Measurements from ENCODE around the gene C1QL4. TPM values are rescaled to one million over a fixed set of nuclear protein-coding genes. Genes with fewer than 3 reads are reported as not detected.

Gene C1QL4
- total RNA-seq, 1 donor from 2014 or later, result not detected

GRCh38 chr12:49366096-49366651 lies 29.2 kb upstream of the C1QL4 start:
- intact Hi-C loops (cut with micrococcal nuclease), result loop anchor here (1.0 to 2.0 kb wide), 5 partner anchors 19 to 333 kb away; partner anchors contain the start of genes DNAJC22 and PRPF40B
- POLR2A ChIA-PET, result interaction anchor here (0.7 to 2.4 kb wide), 22 partner anchors 8 to 1397 kb away, joined by 3 to 17 read pairs (median 4); partner anchors contain the start of genes CERS5, COX14, DNAJC22 and MCRS1
- ATAC-seq (ENCODE audit: low read depth), result peak; percentile 11

DNA sequence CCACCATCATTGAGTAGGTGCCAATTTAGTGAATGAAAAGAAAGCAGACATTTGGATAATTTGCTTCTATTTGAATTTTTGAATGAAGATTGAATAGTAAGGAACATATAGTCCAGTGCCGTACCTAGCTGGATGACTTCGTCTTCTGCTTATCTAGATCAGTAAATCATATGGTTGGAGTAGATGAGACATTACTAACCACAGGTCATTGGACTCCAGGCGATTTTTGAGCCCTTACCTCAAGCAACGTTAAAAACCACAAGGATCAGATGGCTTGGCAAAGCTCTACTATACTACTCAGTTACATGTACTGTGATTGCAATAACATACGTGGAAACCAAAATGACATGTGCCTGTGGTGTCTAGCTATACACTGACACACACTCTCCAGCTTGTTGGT lies 28.6 kb upstream of the C1QL4 start:
- no peak for TF ChIP-seq CTCF (IDR thresholded peaks at IDR 0.05)
- peaks cover 3% of the 10 kb centered on the region for H3K27me3 Mint-ChIP-seq
- ATAC-seq (ENCODE audit: low read depth) (no peak), DNase-seq (no peak)
- CTCF ChIA-PET, result interaction anchor here (1.1 to 4.4 kb wide), 4 partner anchors 14 to 149 kb away, joined by 3 to 24 read pairs (median 12); partner anchors contain the start of genes DNAJC22 and PRPH
- intact Hi-C loops (cut with micrococcal nuclease), result no loop called here
- no peak overlapping the region for H3K27ac Mint-ChIP-seq
- H3K4me1 Mint-ChIP-seq, result peaks cover 39% of the 10 kb centered on the region
- POLR2A ChIA-PET, result interaction anchor here (0.6 to 2.4 kb wide), 2 partner anchors 36 to 100 kb away, joined by 5 to 11 read pairs; partner anchors contain the start of gene TUBA1C
- H3K9me3 Mint-ChIP-seq, result no peaks in the 10 kb centered on the region
- H3K4me3 Mint-ChIP-seq, result peak overlapping the region; percentile 99
- peaks cover 6% of the 10 kb centered on the region for H3K36me3 Mint-ChIP-seq (ENCODE audit: low read depth)

More at GRCh38 chr12:49366096-49366651, 29.2 kb upstream of the C1QL4 start:
- Mint-ChIP-seq H3K27me3 (no peaks in the 10 kb centered on the region), H3K36me3 (ENCODE audit: low read depth) (peaks cover 6% of the 10 kb centered on the region), H3K4me3 (peak overlapping the region; percentile 99), H3K9me3 (no peaks in the 10 kb centered on the region), H3K4me1 (peaks cover 44% of the 10 kb centered on the region), H3K27ac (peak overlapping the region; percentile 98)
- no peak for DNase-seq
- CTCF ChIA-PET, result interaction anchor here (0.8 to 4.4 kb wide), 10 partner anchors 8 to 168 kb away, joined by 3 to 24 read pairs (median 6); partner anchors contain the start of genes DNAJC22 and PRPH
- no peak for TF ChIP-seq CTCF (IDR thresholded peaks at IDR 0.05)

- H3K27ac Mint-ChIP-seq, result no peak overlapping the region
- DNase-seq, result no peak
- no peak for TF ChIP-seq CTCF (IDR thresholded peaks at IDR 0.05)
Measured at GRCh38 chr12:49364989-49365388, 28.0 kb upstream of the C1QL4 start.

DNA sequence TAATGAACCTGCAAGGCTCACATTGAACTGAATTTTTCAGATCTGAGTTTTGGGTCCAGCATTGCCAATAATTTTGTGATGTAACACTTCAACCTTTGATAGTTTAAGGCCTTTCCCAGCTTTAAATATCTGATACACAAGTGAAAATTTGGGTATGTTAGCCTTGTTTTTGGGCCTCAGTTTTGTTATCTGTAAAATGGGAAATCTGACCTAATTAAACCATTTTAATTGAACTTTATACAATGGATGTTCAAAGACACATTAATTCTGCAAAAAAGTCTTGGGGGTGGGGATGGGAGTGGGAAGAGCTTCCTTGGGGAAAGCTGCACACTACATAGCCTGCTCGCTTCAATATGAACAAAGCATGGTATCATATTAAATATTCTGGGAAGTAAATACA lies 25.1 kb upstream of the C1QL4 start:
- peaks cover 11% of the 10 kb centered on the region for H3K4me1 Mint-ChIP-seq
- H3K27me3 Mint-ChIP-seq, result peaks cover 7% of the 10 kb centered on the region
- no peak overlapping the region for H3K27ac Mint-ChIP-seq
- CTCF ChIA-PET, result interaction anchor here (0.9 to 7.9 kb wide), 3 partner anchors 20 to 156 kb away, joined by 3 to 345 read pairs (median 5); no protein-coding TSS in a partner anchor
- H3K4me3 Mint-ChIP-seq, result no peak overlapping the region
- H3K9me3 Mint-ChIP-seq, result no peaks in the 10 kb centered on the region
- intact Hi-C loops (cut with micrococcal nuclease), result no loop called here
- TF ChIP-seq CTCF (IDR thresholded peaks at IDR 0.05), result no peak
- peaks cover 6% of the 10 kb centered on the region for H3K36me3 Mint-ChIP-seq (ENCODE audit: low read depth)
- POLR2A ChIA-PET, result interaction anchor here (0.6 kb wide), 2 partner anchors 147 to 246 kb away, joined by 4 to 9 read pairs; no protein-coding TSS in a partner anchor
- DNase-seq (no peak), ATAC-seq (ENCODE audit: low read depth) (no peak)

More at GRCh38 chr12:49364989-49365388, 28.0 kb upstream of the C1QL4 start:
- no peak for ATAC-seq (ENCODE audit: low read depth)
- Mint-ChIP-seq H3K9me3 (no peaks in the 10 kb centered on the region), H3K4me1 (peaks cover 33% of the 10 kb centered on the region), H3K4me3 (no peak overlapping the region), H3K36me3 (ENCODE audit: low read depth) (peaks cover 6% of the 10 kb centered on the region), H3K27me3 (peaks cover 3% of the 10 kb centered on the region)
- ChIA-PET POLR2A (interaction anchor here (0.6 kb wide), 1 partner anchor 36 kb away, joined by 5 read pairs; no protein-coding TSS in a partner anchor), CTCF (interaction anchor here (1.1 to 4.4 kb wide), 3 partner anchors 14 to 149 kb away, joined by 3 to 24 read pairs (median 5); partner anchors contain the start of gene PRPH)
- intact Hi-C loops (cut with micrococcal nuclease), result no loop called here

GRCh38 chr12:49359671-49360070 lies 22.7 kb upstream of the C1QL4 start:
- Mint-ChIP-seq H3K27me3 (peaks cover 13% of the 10 kb centered on the region), H3K4me3 (no peak overlapping the region), H3K36me3 (ENCODE audit: low read depth) (no peaks in the 10 kb centered on the region), H3K27ac (no peak overlapping the region), H3K4me1 (peaks cover 2% of the 10 kb centered on the region), H3K9me3 (no peaks in the 10 kb centered on the region)
- no peak for DNase-seq
- intact Hi-C loops (cut with micrococcal nuclease), result no loop called here
- no peak for TF ChIP-seq CTCF (IDR thresholded peaks at IDR 0.05)
- ATAC-seq (ENCODE audit: low read depth), result no peak
- POLR2A ChIA-PET, result no interaction called here
- CTCF ChIA-PET, result interaction anchor here (1.4 to 7.9 kb wide), 11 partner anchors 7 to 221 kb away, joined by 3 to 345 read pairs (median 16); partner anchors contain the start of genes DNAJC22 and SPATS2

Data from activated B cell treated with CpG ODN at 0.5 μM for 24 hours (primary cell).